ENCODE results near the gene SLC25A38. TPM values are rescaled to one million over a fixed set of nuclear protein-coding genes. Genes with fewer than 3 reads are reported as not detected.

The SLC25A38 gene
- total and polyA plus RNA-seq, 2 experiments from 2014 or later, result 19.8 to 61.9 TPM

GRCh38 chr3:39432342-39432741, 49.2 kb downstream of the SLC25A38 start:
- no peak overlapping the region for H3K27ac ChIP-seq (ENCODE audit: low read depth)
- H3K36me3 Mint-ChIP-seq (ENCODE audit: low read depth), result no peaks in the 10 kb centered on the region
- no peak for ATAC-seq
- no peaks in the 10 kb centered on the region for H3K36me3 ChIP-seq (ENCODE audit: insufficient read depth)
- no peaks in the 10 kb centered on the region for H4K20me1 ChIP-seq (replicated peaks; ENCODE audit: insufficient read depth)
- TF ChIP-seq CTCF (conservative IDR thresholded peaks at IDR 0.05; ENCODE audit: low read depth in 2 of 2) (no peak), REST (IDR thresholded peaks at IDR 0.05; ENCODE audit: unreplicated experiment) (no peak), ETS1 (IDR thresholded peaks at IDR 0.05) (no peak), JUNB (IDR thresholded peaks at IDR 0.05; ENCODE audit: unreplicated experiment) (no peak), ZNF331 (CRISPR knock-in tag; IDR thresholded peaks at IDR 0.05; ENCODE audit: low read depth) (no peak), ZNF114 (CRISPR knock-in tag; IDR thresholded peaks at IDR 0.05) (no peak)
- H3K4me1 Mint-ChIP-seq, result peaks cover 3% of the 10 kb centered on the region; the same call in 1 of the 3 replicates
- no peak for DNase-seq (ENCODE audit: low spot score)
- no peak overlapping the region for H3K4me3 ChIP-seq
- no peak overlapping the region for H3K27ac Mint-ChIP-seq
- H3K27me3 Mint-ChIP-seq (ENCODE audit: insufficient read depth, low read depth, poor library complexity), result peaks cover 8% of the 10 kb centered on the region
- H3K27me3 ChIP-seq (ENCODE audit: insufficient read depth), result no peaks in the 10 kb centered on the region
- H3F3A ChIP-seq (replicated peaks; ENCODE audit: low read depth), result no peaks in the 10 kb centered on the region
- no peaks in the 10 kb centered on the region for H3K79me2 ChIP-seq (replicated peaks; ENCODE audit: insufficient read depth)
- no peak overlapping the region for H3K4me3 Mint-ChIP-seq
- H3K4me2 ChIP-seq, result no peak overlapping the region
- no peaks in the 10 kb centered on the region for H3K4me1 ChIP-seq (ENCODE audit: insufficient read depth)
- H3K9me2 ChIP-seq (ENCODE audit: insufficient read depth), result peaks cover 4% of the 10 kb centered on the region; the same call in 1 of the 2 replicates
- H3K9me3 Mint-ChIP-seq, result no peaks in the 10 kb centered on the region
- no peak overlapping the region for H2AFZ ChIP-seq

GRCh38 chr3:39433642-39434041, 50.5 kb downstream of the SLC25A38 start:
- Histone ChIP-seq H3F3A (replicated peaks; ENCODE audit: low read depth) (no peaks in the 10 kb centered on the region), H2AFZ (no peak overlapping the region), H3K27me3 (ENCODE audit: insufficient read depth) (no peaks in the 10 kb centered on the region), H3K4me1 (ENCODE audit: insufficient read depth) (no peaks in the 10 kb centered on the region), H3K4me3 (no peak overlapping the region), H3K27ac (ENCODE audit: low read depth) (no peak overlapping the region), H3K36me3 (ENCODE audit: insufficient read depth) (no peaks in the 10 kb centered on the region), H4K20me1 (replicated peaks; ENCODE audit: insufficient read depth) (no peaks in the 10 kb centered on the region), H3K4me2 (no peak overlapping the region), H3K9me2 (ENCODE audit: insufficient read depth) (peaks cover 7% of the 10 kb centered on the region; the same call in 1 of the 2 replicates), H3K79me2 (replicated peaks; ENCODE audit: insufficient read depth) (no peaks in the 10 kb centered on the region)
- Mint-ChIP-seq H3K4me1 (0 out of 3 replicates have a peak, but pooled peaks cover 3% of the 10 kb centered on the region), H3K9me3 (no peaks in the 10 kb centered on the region), H3K27ac (no peak overlapping the region), H3K4me3 (no peak overlapping the region), H3K27me3 (ENCODE audit: insufficient read depth, low read depth, poor library complexity) (peaks cover 8% of the 10 kb centered on the region), H3K36me3 (ENCODE audit: low read depth) (no peaks in the 10 kb centered on the region)
- ATAC-seq (no peak), DNase-seq (ENCODE audit: low spot score) (no peak)
- TF ChIP-seq CTCF (conservative IDR thresholded peaks at IDR 0.05; ENCODE audit: low read depth in 2 of 2), result no peak
- TF ChIP-seq STAT1 (IDR thresholded peaks at IDR 0.05; ENCODE audit: unreplicated experiment), result no peak
- TF ChIP-seq POLR2AphosphoS5 (IDR thresholded peaks at IDR 0.05; ENCODE audit: low read depth), result no peak
